PC-3 (cell line): ENCODE measurements around the gene GGT5. TPM values are rescaled to one million over a fixed set of nuclear protein-coding genes. Genes with fewer than 3 reads are reported as not detected.

ENCODE experiments used
- ATAC-seq: fragments of 200-7000 bp; cut with Tn5 transposase; 2 replicates; pipeline ENCODE4 v1.9.1; 2020; ENCODE audit warnings: mild to moderate bottlenecking, moderate library complexity
- BruUV-seq: library from RNA; stranded (reverse); fragments of 400-500 nt; replicated peaks from 2 replicates; lab custom pipeline; 2021; lab: Mats Ljungman, UMichigan
- CTCF ChIA-PET: fragments of 300-600 bp; sonication (Branson Sonifier 250); formaldehyde crosslinking; loops from one replicate; lab custom pipeline; 2022; ENCODE audit warnings: antibody characterized with exemption; lab: Charles Lee
- POLR2A ChIA-PET: fragments of 300-600 bp; sonication (Branson Sonifier 250); formaldehyde crosslinking; loops from one replicate; lab custom pipeline; 2022; ENCODE audit warnings: antibody characterized with exemption; ENCODE audit not compliant: unreplicated experiment; lab: Charles Lee
- DNase-seq: peaks from one replicate; pipeline ENCODE4 v3.0.0-alpha.2; 2015
- H2AFZ ChIP-seq: fragments of 300-600 bp; sonication (generic); 2 replicates; pipeline ENCODE4 v1.6.0; 2016; ENCODE audit warnings: antibody characterized with exemption, low read length
- H3F3A ChIP-seq: fragments of 300-600 bp; sonication (generic); one replicate; pipeline ENCODE4 v1.6.0; 2017; ENCODE audit warnings: antibody characterized with exemption, low read length, control low read depth, mild to moderate bottlenecking; ENCODE audit not compliant: unreplicated experiment
- H3K27ac ChIP-seq: fragments of 300-600 bp; sonication (generic); 2 replicates; pipeline ENCODE4 v1.5.1; 2016; ENCODE audit warnings: mild to moderate bottlenecking, low read length
- H3K27me3 ChIP-seq: fragments of 300-600 bp; sonication (generic); 2 replicates; pipeline ENCODE4 v1.6.1; 2016; ENCODE audit warnings: low read length, mixed read lengths
- H3K36me3 ChIP-seq: fragments of 300-600 bp; sonication (generic); 2 replicates; pipeline ENCODE4 v1.6.1; 2016; ENCODE audit warnings: low read depth, mixed run types, low read length, mixed read lengths
- H3K4me1 ChIP-seq: fragments of 300-600 bp; sonication (generic); 2 replicates; pipeline ENCODE4 v1.5.1; 2016; ENCODE audit warnings: low read length; ENCODE audit not compliant: insufficient read depth
- H3K4me2 ChIP-seq: fragments of 300-600 bp; sonication (generic); 2 replicates; pipeline ENCODE4 v1.6.0; 2016; ENCODE audit warnings: low read length
- H3K4me3 ChIP-seq: fragments of 300-600 bp; sonication (generic); 2 replicates; pipeline ENCODE4 v1.5.1; 2016; ENCODE audit warnings: mild to moderate bottlenecking, low read length, mixed read lengths
- H3K79me2 ChIP-seq: fragments of 300-600 bp; sonication (generic); 2 replicates; pipeline ENCODE4 v1.6.1; 2017; ENCODE audit warnings: low read length, mixed read lengths
- H3K9ac ChIP-seq: fragments of 300-600 bp; sonication (generic); 2 replicates; pipeline ENCODE4 v1.6.0; 2016; ENCODE audit warnings: mild to moderate bottlenecking, low read length
- H3K9me2 ChIP-seq: fragments of 300-600 bp; sonication (generic); replicated peaks from 2 replicates; pipeline ENCODE4 v1.6.1; 2016; ENCODE audit warnings: mixed run types, low read length, mixed read lengths
- H3K9me3 ChIP-seq: fragments of 300-600 bp; sonication (generic); 2 replicates; pipeline ENCODE4 v1.6.1; 2016; ENCODE audit warnings: low read length, mixed read lengths
- H4K20me1 ChIP-seq: fragments of 300-600 bp; sonication (generic); 2 replicates; pipeline ENCODE4 v1.6.1; 2016; ENCODE audit warnings: low read length, mixed read lengths
- EZH2 ChIP-seq: fragments of 300-600 bp; sonication (generic); IDR thresholded peaks from one replicate; pipeline ENCODE4 v1.6.1; 2017; ENCODE audit warnings: antibody characterized with exemption, mild to moderate bottlenecking, low read length; ENCODE audit not compliant: unreplicated experiment
- EZH2phosphoT487 ChIP-seq: fragments of 300-600 bp; sonication (generic); IDR thresholded peaks from 2 replicates; pipeline ENCODE4 v1.6.1; 2018; ENCODE audit warnings: mild to moderate bottlenecking, antibody characterized with exemption, low read length, borderline replicate concordance
- intact Hi-C: fragments of 100-400 bp; cut with micrococcal nuclease; formaldehyde crosslinking; loops from 2 replicates; pipeline ENCODE4 v1.9.0; 2023
- total RNA-seq: library from RNA; depleted of rRNA; stranded (reverse); fragments of >200 nt; gene quantifications from 2 replicates; pipeline ENCODE4 v1.2.3, GENCODE V29; 2014
- TF ChIP-seq, protein P1 (sequence below): fragments of 300-600 bp; sonication (generic); conservative IDR thresholded peaks from 2 replicates; pipeline ENCODE4 v1.5.1; 2017; ENCODE audit warnings: antibody characterized with exemption, low read depth, mild to moderate bottlenecking, low read length

Gene GGT5
- total RNA-seq, 1 experiment from 2014 or later, result 0.04 TPM

DNA sequence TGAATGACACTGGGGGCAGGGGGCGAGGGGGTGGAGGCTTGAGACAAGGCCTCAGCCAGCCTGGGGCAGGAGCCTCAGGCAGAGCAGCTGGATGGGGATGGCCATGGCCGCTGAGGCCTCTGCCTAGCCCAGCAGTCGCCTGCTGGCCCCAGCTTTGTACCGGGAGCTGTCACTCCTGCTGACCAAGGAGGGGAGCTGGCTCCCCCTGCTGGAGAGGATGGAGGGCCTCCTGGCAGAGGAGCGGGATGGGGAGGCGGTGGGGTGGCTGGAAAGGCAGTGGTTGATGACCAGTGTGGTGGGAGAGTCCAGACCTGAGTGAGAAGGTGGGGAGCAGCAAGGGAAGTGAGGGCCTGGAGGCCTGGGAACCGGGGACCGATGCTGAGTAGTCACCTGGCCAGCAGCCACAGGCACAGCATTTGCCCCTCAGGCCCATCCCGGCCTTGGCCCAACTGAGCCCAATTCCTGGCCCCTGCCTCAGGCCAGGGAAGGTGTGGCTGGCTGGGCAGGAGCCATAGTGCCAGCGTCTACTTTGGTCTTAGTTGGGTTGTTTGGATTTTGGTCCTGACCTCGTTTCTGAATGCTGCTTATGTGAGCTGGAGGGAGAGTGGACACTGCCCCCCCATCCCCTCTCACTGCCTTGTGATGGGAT lies 69.6 kb downstream of the GGT5 start:
- DNase-seq (peak; percentile 67), ATAC-seq (peak; percentile 92)
- intact Hi-C loops, result loop anchor here (10.0 kb wide), 1 partner anchor 220 kb away; no protein-coding TSS in a partner anchor
- H3K9me2 ChIP-seq, result no peaks in the 10 kb centered on the region
- H3K9me3 ChIP-seq, result no peaks in the 10 kb centered on the region
- CTCF ChIA-PET, result interaction anchor here (0.7 to 1.3 kb wide), 3 partner anchors 20 to 165 kb away, joined by 3 to 12 read pairs (median 8); no protein-coding TSS in a partner anchor
- no peak overlapping the region for H3K4me3 ChIP-seq
- H3K36me3 ChIP-seq, result no peaks in the 10 kb centered on the region
- no peaks in the 10 kb centered on the region for H3K4me1 ChIP-seq
- no peaks in the 10 kb centered on the region for H3K79me2 ChIP-seq
- H3K27me3 ChIP-seq, result no peaks in the 10 kb centered on the region
- no peaks in the 10 kb centered on the region for H3F3A ChIP-seq
- BruUV-seq, result no TSS peak
- H3K9ac ChIP-seq, result no peak overlapping the region
- TF ChIP-seq EZH2phosphoT487 (no peak), EZH2 (no peak)
- TF ChIP-seq, protein P1, sequence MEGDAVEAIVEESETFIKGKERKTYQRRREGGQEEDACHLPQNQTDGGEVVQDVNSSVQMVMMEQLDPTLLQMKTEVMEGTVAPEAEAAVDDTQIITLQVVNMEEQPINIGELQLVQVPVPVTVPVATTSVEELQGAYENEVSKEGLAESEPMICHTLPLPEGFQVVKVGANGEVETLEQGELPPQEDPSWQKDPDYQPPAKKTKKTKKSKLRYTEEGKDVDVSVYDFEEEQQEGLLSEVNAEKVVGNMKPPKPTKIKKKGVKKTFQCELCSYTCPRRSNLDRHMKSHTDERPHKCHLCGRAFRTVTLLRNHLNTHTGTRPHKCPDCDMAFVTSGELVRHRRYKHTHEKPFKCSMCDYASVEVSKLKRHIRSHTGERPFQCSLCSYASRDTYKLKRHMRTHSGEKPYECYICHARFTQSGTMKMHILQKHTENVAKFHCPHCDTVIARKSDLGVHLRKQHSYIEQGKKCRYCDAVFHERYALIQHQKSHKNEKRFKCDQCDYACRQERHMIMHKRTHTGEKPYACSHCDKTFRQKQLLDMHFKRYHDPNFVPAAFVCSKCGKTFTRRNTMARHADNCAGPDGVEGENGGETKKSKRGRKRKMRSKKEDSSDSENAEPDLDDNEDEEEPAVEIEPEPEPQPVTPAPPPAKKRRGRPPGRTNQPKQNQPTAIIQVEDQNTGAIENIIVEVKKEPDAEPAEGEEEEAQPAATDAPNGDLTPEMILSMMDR, result peak; percentile 77
- no peak overlapping the region for H2AFZ ChIP-seq
- no peak overlapping the region for H3K4me2 ChIP-seq
- no peaks in the 10 kb centered on the region for H4K20me1 ChIP-seq
- POLR2A ChIA-PET, result no interaction called here
- no peak overlapping the region for H3K27ac ChIP-seq

DNA sequence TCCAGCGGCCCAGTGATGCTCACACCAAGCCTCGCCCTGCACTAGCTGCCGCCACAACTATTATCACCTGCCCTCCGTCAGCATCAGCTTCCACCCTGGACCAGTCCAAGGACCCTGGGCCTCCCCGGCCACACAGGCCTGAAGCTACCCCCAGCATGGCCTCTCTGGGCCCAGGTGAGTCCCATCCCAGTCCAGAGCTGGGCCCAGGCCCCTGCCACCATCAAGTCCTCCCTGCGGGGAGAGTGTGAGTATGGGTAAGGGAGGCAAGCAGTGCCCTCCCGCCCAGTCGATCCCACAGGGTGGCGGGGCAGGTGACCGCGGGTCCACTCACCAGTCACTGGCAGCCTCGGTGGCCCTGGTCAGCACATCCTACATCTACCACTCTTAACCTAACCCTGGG lies 73.1 kb downstream of the GGT5 start:
- no peaks in the 10 kb centered on the region for H3K4me1 ChIP-seq
- H3K9me3 ChIP-seq, result no peaks in the 10 kb centered on the region
- CTCF ChIA-PET, result no interaction called here
- POLR2A ChIA-PET, result no interaction called here
- no peaks in the 10 kb centered on the region for H3K27me3 ChIP-seq
- DNase-seq, result no peak
- no peaks in the 10 kb centered on the region for H4K20me1 ChIP-seq
- no peak overlapping the region for H3K27ac ChIP-seq
- H3K9me2 ChIP-seq, result no peaks in the 10 kb centered on the region
- no peak overlapping the region for H3K4me3 ChIP-seq
- no peaks in the 10 kb centered on the region for H3F3A ChIP-seq
- no peak for ATAC-seq
- H3K36me3 ChIP-seq, result no peaks in the 10 kb centered on the region
- BruUV-seq, result no TSS peak
- TF ChIP-seq EZH2 (no peak), EZH2phosphoT487 (no peak)
- TF ChIP-seq, protein P1, result no peak
- no peak overlapping the region for H3K9ac ChIP-seq
- H2AFZ ChIP-seq, result no peak overlapping the region
- H3K79me2 ChIP-seq, result no peaks in the 10 kb centered on the region
- no peak overlapping the region for H3K4me2 ChIP-seq
- intact Hi-C loops, result loop anchor here (10.0 kb wide), 1 partner anchor 217 kb away; no protein-coding TSS in a partner anchor

GRCh38 chr22:24170632-24171031 lies 74.2 kb downstream of the GGT5 start:
- TF ChIP-seq EZH2 (no peak), EZH2phosphoT487 (no peak)
- TF ChIP-seq, protein P1, result no peak
- Histone ChIP-seq H3K9me3 (no peaks in the 10 kb centered on the region), H4K20me1 (no peaks in the 10 kb centered on the region), H3K79me2 (no peaks in the 10 kb centered on the region), H3K4me2 (no peak overlapping the region), H3K9me2 (no peaks in the 10 kb centered on the region), H3K4me1 (peaks cover 4% of the 10 kb centered on the region; the same call in 1 of the 2 replicates), H3F3A (no peaks in the 10 kb centered on the region), H3K4me3 (no peak overlapping the region), H3K27ac (no peak overlapping the region), H3K36me3 (no peaks in the 10 kb centered on the region), H3K27me3 (no peaks in the 10 kb centered on the region), H3K9ac (no peak overlapping the region), H2AFZ (no peak overlapping the region)
- ChIA-PET POLR2A (no interaction called here), CTCF (no interaction called here)
- intact Hi-C loops, result loop anchor here (10.0 kb wide), 1 partner anchor 216 kb away; no protein-coding TSS in a partner anchor
- DNase-seq (no peak), ATAC-seq (no peak)
- no TSS peak for BruUV-seq
